Tibial nerve (tissue), 4 donors: Measurements from ENCODE around the gene CSDE1. TPM values are rescaled to one million over a fixed set of nuclear protein-coding genes. Genes with fewer than 3 reads are reported as not detected.

Experiments
- DNase-seq, 2 donors: peaks; one replicate each; pipeline ENCODE4 v3.0.0-alpha.2; 2019; ENCODE audit warnings: low spot score in 2 of 2
- H3K27ac ChIP-seq, 4 donors: fragments of 200-600 bp; sonication (generic) in 3 of 4; one replicate each; pipeline ENCODE4 v1.5.1; 2017 to 2019; ENCODE audit warnings: mild to moderate bottlenecking in 1 of 4
- H3K27me3 ChIP-seq, 2 donors: fragments of 200-600 bp; sonication (generic) in 1 of 2; one replicate each; pipeline versions ENCODE4 v1.5.1 to v1.6.0; 2017 to 2019
- H3K36me3 ChIP-seq, 3 donors: fragments of 200-600 bp; sonication (generic); one replicate each; pipeline ENCODE4 v1.5.1; 2018 to 2019
- H3K4me1 ChIP-seq, 4 donors: fragments of 200-600 bp; sonication (generic) in 3 of 4; one replicate each; pipeline ENCODE4 v1.5.1; 2017 to 2019
- H3K4me3 ChIP-seq, 4 donors: fragments of 200-600 bp; sonication (generic) in 3 of 4; one replicate each; pipeline ENCODE4 v1.5.1; 2017 to 2019; ENCODE audit warnings: mild to moderate bottlenecking in 1 of 4, moderate library complexity in 1 of 4
- H3K9me3 ChIP-seq, 4 donors: fragments of 200-600 bp; sonication (generic) in 3 of 4; one replicate each; pipeline ENCODE4 v1.5.1; 2017 to 2019
- CTCF ChIP-seq, 5 experiments: fragments of 200-600 bp in 3 of 5; fragments of 450-650 bp in 2 of 5; sonication (generic) in 3 of 5; IDR thresholded peaks; one replicate each; pipeline ENCODE4 v1.5.1; 2016 to 2019; ENCODE audit warnings: antibody characterized with exemption in 5 of 5, mild to moderate bottlenecking in 3 of 5, moderate library complexity in 2 of 5
- EP300 ChIP-seq, 2 donors: sonication (generic); formaldehyde crosslinking; IDR thresholded peaks; one replicate each; pipeline ENCODE4 v1.6.1; 2017; ENCODE audit warnings: antibody characterized with exemption in 2 of 2, mild to moderate bottlenecking in 1 of 2
- POLR2A ChIP-seq, 2 donors: fragments of 450-650 bp; IDR thresholded peaks; one replicate each; pipeline ENCODE4 v1.6.1; 2017; ENCODE audit warnings: antibody characterized with exemption in 2 of 2, mild to moderate bottlenecking in 2 of 2, moderate library complexity in 2 of 2
- WGBS, 2 donors: methylation state at CpG; one replicate each; pipeline ENCODE4 v1.1.5; 2018; 5-methylcytosine and 5-hydroxymethylcytosine counted together
- total RNA-seq, 4 donors: library from RNA; depleted of rRNA; stranded (reverse); fragments of >200 nt; gene quantifications; one replicate each; pipeline ENCODE4 v1.1.0, GENCODE V29; 2016

Gene CSDE1
- total RNA-seq, 4 donors from 2014 or later = 528 to 1,344 (median 763) TPM

GRCh38 chr1:114670083-114671010, 87.4 kb downstream of the CSDE1 start:
- 5 to 7% methylated on average over 31 to 41 of the region's 45 CpGs for WGBS, 2 donors
- Histone ChIP-seq H3K4me3 (peak overlapping the region; percentile 51 to 80 (median 68)), H3K27me3 (no peaks in the 10 kb centered on the region), H3K27ac (peak overlapping the region; percentile 38 to 76 (median 71)), H3K36me3 (no peaks in the 10 kb centered on the region), H3K4me1 (peaks cover 0 to 9% (median 0%) of the 10 kb centered on the region in 4 donors), H3K9me3 (no peaks in the 10 kb centered on the region)
- DNase-seq = peak; percentile 88 to 89
- TF ChIP-seq EP300 (IDR thresholded peaks at IDR 0.05) (peak in 1 of 2 donors; percentile 68), CTCF (IDR thresholded peaks at IDR 0.05) (peak; percentile 18 to 58 (median 30)), POLR2A (IDR thresholded peaks at IDR 0.05) (peak in 1 of 2 donors; percentile 73)

- Histone ChIP-seq H3K9me3 (no peaks in the 10 kb centered on the region), H3K27me3 (no peaks in the 10 kb centered on the region), H3K27ac (peak within 1 kb of the TSS; percentile 38 to 76 (median 71)), H3K36me3 (no peaks in the 10 kb centered on the region), H3K4me3 (peak within 1 kb of the TSS; percentile 51 to 80 (median 68)), H3K4me1 (peaks cover 0 to 9% (median 0%) of the 10 kb centered on the region in 4 donors)
- peak in 1 of 2 donors; percentile 7 for DNase-seq
- 1% methylated on average over 33 to 42 of the region's 50 CpGs for WGBS, 2 donors
- TF ChIP-seq EP300 (IDR thresholded peaks at IDR 0.05) (peak in 1 of 2 donors; percentile 49), CTCF (IDR thresholded peaks at IDR 0.05) (no peak), POLR2A (IDR thresholded peaks at IDR 0.05) (no peak)
These were observed 88.2 kb downstream of the CSDE1 start, which contains the start of gene DENND2C for GRCh38 chr1:114669562-114670082. Gene DENND2C (minus strand): TSS chr1:114670049. CDS start chr1:114625984, 44,065 bp downstream.

GRCh38 chr1:114668784-114669561, 88.8 kb downstream of the CSDE1 start:
- WGBS, 2 donors = 46 to 50% methylated on average over 13 of the region's 13 CpGs
- TF ChIP-seq POLR2A (IDR thresholded peaks at IDR 0.05) (no peak), CTCF (IDR thresholded peaks at IDR 0.05) (no peak), EP300 (IDR thresholded peaks at IDR 0.05) (no peak)

GRCh38 chr1:114668373-114668772, 89.4 kb downstream of the CSDE1 start:
- no peaks in the 10 kb centered on the region for H3K27me3 ChIP-seq
- no peak overlapping the region for H3K4me3 ChIP-seq
- no peaks in the 10 kb centered on the region for H3K36me3 ChIP-seq
- no peak overlapping the region for H3K27ac ChIP-seq
- H3K9me3 ChIP-seq = no peaks in the 10 kb centered on the region
- TF ChIP-seq CTCF (IDR thresholded peaks at IDR 0.05) (no peak), EP300 (IDR thresholded peaks at IDR 0.05) (no peak), POLR2A (IDR thresholded peaks at IDR 0.05) (no peak)
- peaks cover 0 to 9% (median 0%) of the 10 kb centered on the region in 4 donors for H3K4me1 ChIP-seq
- no peak for DNase-seq
- 85 to 86% methylated on average over 4 of the region's 4 CpGs for WGBS, 2 donors

More at GRCh38 chr1:114668784-114669561, 88.8 kb downstream of the CSDE1 start:
- H3K4me3 ChIP-seq = peak overlapping the region; percentile 51 to 80 (median 68)
- peak overlapping the region; percentile 38 to 76 (median 71) for H3K27ac ChIP-seq
- no peaks in the 10 kb centered on the region for H3K36me3 ChIP-seq
- DNase-seq = no peak
- no peaks in the 10 kb centered on the region for H3K9me3 ChIP-seq
- H3K4me1 ChIP-seq = peaks cover 0 to 9% (median 0%) of the 10 kb centered on the region in 4 donors
- H3K27me3 ChIP-seq = no peaks in the 10 kb centered on the region
